HepG2 (cell line): ENCODE measurements around the gene ATG9A. TPM values are rescaled to one million over a fixed set of nuclear protein-coding genes. Genes with fewer than 3 reads are reported as not detected.

Experiments
- ATF1 ChIP-seq: IDR thresholded peaks from 2 replicates; pipeline ENCODE4 v1.6.1; 2016; ENCODE audit warnings: mild to moderate bottlenecking, control low read depth
- GABPB1 ChIP-seq: IDR thresholded peaks from 2 replicates; pipeline ENCODE4 v1.6.1; 2016; ENCODE audit warnings: mild to moderate bottlenecking, missing genetic modification reagents, moderate library complexity, missing compliant biosample characterization
- MEF2D ChIP-seq: sonication (generic); formaldehyde crosslinking; IDR thresholded peaks from 2 replicates; pipeline ENCODE4 v1.5.1; 2020; ENCODE audit warnings: mild to moderate bottlenecking, missing genetic modification reagents
- MIER3 ChIP-seq: IDR thresholded peaks from 2 replicates; pipeline ENCODE4 v1.6.1; 2016; ENCODE audit warnings: missing compliant biosample characterization, borderline replicate concordance
- MXD4 ChIP-seq: IDR thresholded peaks from 2 replicates; pipeline ENCODE4 v1.6.1; 2016; ENCODE audit warnings: mild to moderate bottlenecking, missing biosample characterization, missing genetic modification reagents
- SOX13 ChIP-seq, 3 experiments: fragments of 450-650 bp in 1 of 3; sonication (generic) in 1 of 3; formaldehyde crosslinking in 1 of 3; IDR thresholded peaks in 2 of 3; conservative IDR thresholded peaks in 1 of 3; 2 replicates each; pipeline versions ENCODE4 v1.5.0 to v1.6.1; 2016 to 2020; ENCODE audit warnings: antibody characterized with exemption in 1 of 3, mild to moderate bottlenecking in 1 of 3, missing compliant biosample characterization in 1 of 3, missing genetic modification reagents in 1 of 3, moderate library complexity in 1 of 3
- TP53 ChIP-seq: sonication (generic); formaldehyde crosslinking; conservative IDR thresholded peaks from 2 replicates; pipeline ENCODE4 v1.4.0; 2020; ENCODE audit warnings: missing genetic modification reagents
- ZKSCAN5 ChIP-seq: sonication (generic); formaldehyde crosslinking; IDR thresholded peaks from 2 replicates; pipeline ENCODE4 v1.5.1; 2020; ENCODE audit warnings: mild to moderate bottlenecking, missing genetic modification reagents
- ZNF292 ChIP-seq: sonication (generic); formaldehyde crosslinking; IDR thresholded peaks from 2 replicates; pipeline ENCODE4 v1.8.1; 2022; ENCODE audit warnings: mild to moderate bottlenecking, low read depth, missing genetic modification reagents, borderline replicate concordance
- ZNF331 ChIP-seq: sonication (generic); formaldehyde crosslinking; IDR thresholded peaks from 2 replicates; pipeline ENCODE4 v1.4.0; 2020; ENCODE audit warnings: missing genetic modification reagents
- ZNF775 ChIP-seq: sonication (generic); formaldehyde crosslinking; IDR thresholded peaks from 2 replicates; pipeline ENCODE4 v1.4.0; 2020; ENCODE audit warnings: missing genetic modification reagents, mild to moderate bottlenecking, moderate library complexity, borderline replicate concordance
- ZSCAN22 ChIP-seq: sonication (generic); formaldehyde crosslinking; IDR thresholded peaks from 2 replicates; pipeline ENCODE4 v1.4.0; 2020; ENCODE audit warnings: mild to moderate bottlenecking, missing genetic modification reagents
- polyA plus RNA-seq, 8 experiments: library from polyadenylated mRNA; depleted of rRNA in 3 of 8; stranded (reverse) in 7 of 8; unstranded in 1 of 8; fragments of >200 nt; fragmentation: Illumina TruSeq in 4 of 8; extraction: Trizol in 4 of 8; gene quantifications; 2 replicates each; pipeline versions ENCODE4 v1.2.1 to v1.2.3, GENCODE V29; 2011 to 2016; ENCODE audit warnings: low read depth in 4 of 8, missing spikeins in 1 of 8, mixed read lengths in 1 of 8; ENCODE audit not compliant: insufficient read depth in 1 of 8
- total RNA-seq, 5 experiments: library from RNA; depleted of rRNA; stranded (reverse); fragments of >200 nt; fragmentation: Illumina TruSeq; extraction: Trizol; gene quantifications; 2 replicates each; pipeline ENCODE4 v1.2.3, GENCODE V29; 2016; ENCODE audit warnings: low read depth in 1 of 5
- TF ChIP-seq, protein P1 (sequence below): sonication (generic); formaldehyde crosslinking; IDR thresholded peaks from 2 replicates; pipeline ENCODE4 v1.4.0; 2020; ENCODE audit warnings: missing genetic modification reagents
- TF ChIP-seq, protein P2 (sequence below): sonication (generic); formaldehyde crosslinking; IDR thresholded peaks from 2 replicates; pipeline ENCODE4 v1.5.0; 2020; ENCODE audit warnings: mild to moderate bottlenecking, missing genetic modification reagents, moderate library complexity
- TF ChIP-seq, protein P3 (sequence below): sonication (generic); formaldehyde crosslinking; IDR thresholded peaks from 2 replicates; pipeline ENCODE4 v1.9.0; 2021; ENCODE audit warnings: missing genetic modification reagents, mild to moderate bottlenecking, borderline replicate concordance
- TF ChIP-seq, protein P4 (sequence below): sonication (generic); formaldehyde crosslinking; IDR thresholded peaks from 2 replicates; pipeline ENCODE4 v1.5.1; 2020; ENCODE audit warnings: missing genetic modification reagents, mild to moderate bottlenecking, borderline replicate concordance

ATG9A gene
- total and polyA plus RNA-seq, 2 of the 13 experiments (the other 11 are each of a cell fraction or from before 2014, with no cell fraction given) = 35.0 to 131 TPM

DNA sequence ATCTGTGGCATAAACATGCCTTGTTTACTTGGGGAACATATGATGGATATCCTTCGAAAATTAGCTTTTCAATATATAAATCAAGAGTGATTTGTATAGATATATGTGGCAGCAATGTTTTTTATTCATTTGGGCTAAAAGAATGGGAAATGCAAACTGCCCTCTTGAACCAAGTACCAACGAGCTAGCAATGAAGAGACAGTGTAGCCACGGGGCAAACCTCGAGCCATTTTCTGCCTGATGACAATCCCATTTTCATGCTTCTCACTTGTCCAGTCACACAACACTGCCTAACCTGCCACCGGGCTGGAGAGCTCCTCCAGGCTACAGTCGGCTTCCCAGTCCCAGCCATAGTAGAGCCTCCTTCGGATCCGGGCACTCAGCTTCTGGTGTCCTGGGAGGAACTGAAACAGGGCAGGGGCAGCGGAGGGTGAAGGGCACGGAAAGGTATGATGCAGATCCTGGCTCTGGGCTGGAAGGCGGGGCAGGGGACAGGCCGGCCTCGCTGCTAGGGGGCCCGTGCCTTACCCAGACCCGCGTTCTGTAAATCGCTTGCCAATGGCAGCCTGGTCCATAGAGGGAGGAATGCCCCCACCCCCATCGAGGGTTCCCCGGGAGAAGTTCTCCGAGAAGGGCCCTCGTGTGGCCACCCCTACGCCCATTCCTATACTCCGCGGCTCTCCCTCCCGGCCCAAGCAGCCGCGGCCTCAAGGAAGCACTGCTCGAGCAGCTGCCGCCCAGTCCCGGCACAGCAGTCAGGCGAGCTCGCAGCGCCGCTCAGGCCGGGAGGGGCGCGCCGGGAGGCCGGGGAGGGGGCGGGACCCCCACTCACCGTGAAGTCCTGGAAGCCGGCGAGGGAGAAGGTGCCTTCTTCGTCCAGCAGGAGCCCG lies 53.3 kb downstream of the ATG9A start (continued):
- TF ChIP-seq MXD4 (0 out of 2 replicates have a peak, but pooled peaks have one; percentile 41), ATF1 (CRISPR knock-in tag) (no peak), MEF2D (0 out of 2 replicates have a peak, but pooled peaks have one; percentile 6), ZNF331 (no peak), MIER3 (CRISPR knock-in tag) (no peak), ZSCAN22 (no peak), GABPB1 (no peak), ZNF775 (0 out of 2 replicates have a peak, but pooled peaks have one; percentile 16), ZNF292 (peak; percentile 51; the same call in 1 of the 2 replicates), ZKSCAN5 (CRISPR knock-in tag) (no peak), TP53 (no peak), SOX13 (IDR thresholded peaks at IDR 0.05) (no peak), SOX13 (CRISPR knock-in tag; conservative IDR thresholded peaks at IDR 0.05 in 1 of 2, IDR thresholded peaks at IDR 0.05 in 1 of 2) (no peak)
- TF ChIP-seq, protein P1, sequence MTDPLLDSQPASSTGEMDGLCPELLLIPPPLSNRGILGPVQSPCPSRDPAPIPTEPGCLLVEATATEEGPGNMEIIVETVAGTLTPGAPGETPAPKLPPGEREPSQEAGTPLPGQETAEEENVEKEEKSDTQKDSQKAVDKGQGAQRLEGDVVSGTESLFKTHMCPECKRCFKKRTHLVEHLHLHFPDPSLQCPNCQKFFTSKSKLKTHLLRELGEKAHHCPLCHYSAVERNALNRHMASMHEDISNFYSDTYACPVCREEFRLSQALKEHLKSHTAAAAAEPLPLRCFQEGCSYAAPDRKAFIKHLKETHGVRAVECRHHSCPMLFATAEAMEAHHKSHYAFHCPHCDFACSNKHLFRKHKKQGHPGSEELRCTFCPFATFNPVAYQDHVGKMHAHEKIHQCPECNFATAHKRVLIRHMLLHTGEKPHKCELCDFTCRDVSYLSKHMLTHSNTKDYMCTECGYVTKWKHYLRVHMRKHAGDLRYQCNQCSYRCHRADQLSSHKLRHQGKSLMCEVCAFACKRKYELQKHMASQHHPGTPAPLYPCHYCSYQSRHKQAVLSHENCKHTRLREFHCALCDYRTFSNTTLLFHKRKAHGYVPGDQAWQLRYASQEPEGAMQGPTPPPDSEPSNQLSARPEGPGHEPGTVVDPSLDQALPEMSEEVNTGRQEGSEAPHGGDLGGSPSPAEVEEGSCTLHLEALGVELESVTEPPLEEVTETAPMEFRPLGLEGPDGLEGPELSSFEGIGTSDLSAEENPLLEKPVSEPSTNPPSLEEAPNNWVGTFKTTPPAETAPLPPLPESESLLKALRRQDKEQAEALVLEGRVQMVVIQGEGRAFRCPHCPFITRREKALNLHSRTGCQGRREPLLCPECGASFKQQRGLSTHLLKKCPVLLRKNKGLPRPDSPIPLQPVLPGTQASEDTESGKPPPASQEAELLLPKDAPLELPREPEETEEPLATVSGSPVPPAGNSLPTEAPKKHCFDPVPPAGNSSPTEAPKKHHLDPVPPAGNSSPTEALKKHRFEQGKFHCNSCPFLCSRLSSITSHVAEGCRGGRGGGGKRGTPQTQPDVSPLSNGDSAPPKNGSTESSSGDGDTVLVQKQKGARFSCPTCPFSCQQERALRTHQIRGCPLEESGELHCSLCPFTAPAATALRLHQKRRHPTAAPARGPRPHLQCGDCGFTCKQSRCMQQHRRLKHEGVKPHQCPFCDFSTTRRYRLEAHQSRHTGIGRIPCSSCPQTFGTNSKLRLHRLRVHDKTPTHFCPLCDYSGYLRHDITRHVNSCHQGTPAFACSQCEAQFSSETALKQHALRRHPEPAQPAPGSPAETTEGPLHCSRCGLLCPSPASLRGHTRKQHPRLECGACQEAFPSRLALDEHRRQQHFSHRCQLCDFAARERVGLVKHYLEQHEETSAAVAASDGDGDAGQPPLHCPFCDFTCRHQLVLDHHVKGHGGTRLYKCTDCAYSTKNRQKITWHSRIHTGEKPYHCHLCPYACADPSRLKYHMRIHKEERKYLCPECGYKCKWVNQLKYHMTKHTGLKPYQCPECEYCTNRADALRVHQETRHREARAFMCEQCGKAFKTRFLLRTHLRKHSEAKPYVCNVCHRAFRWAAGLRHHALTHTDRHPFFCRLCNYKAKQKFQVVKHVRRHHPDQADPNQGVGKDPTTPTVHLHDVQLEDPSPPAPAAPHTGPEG (CRISPR knock-in tag) = no peak
- TF ChIP-seq, protein P2, sequence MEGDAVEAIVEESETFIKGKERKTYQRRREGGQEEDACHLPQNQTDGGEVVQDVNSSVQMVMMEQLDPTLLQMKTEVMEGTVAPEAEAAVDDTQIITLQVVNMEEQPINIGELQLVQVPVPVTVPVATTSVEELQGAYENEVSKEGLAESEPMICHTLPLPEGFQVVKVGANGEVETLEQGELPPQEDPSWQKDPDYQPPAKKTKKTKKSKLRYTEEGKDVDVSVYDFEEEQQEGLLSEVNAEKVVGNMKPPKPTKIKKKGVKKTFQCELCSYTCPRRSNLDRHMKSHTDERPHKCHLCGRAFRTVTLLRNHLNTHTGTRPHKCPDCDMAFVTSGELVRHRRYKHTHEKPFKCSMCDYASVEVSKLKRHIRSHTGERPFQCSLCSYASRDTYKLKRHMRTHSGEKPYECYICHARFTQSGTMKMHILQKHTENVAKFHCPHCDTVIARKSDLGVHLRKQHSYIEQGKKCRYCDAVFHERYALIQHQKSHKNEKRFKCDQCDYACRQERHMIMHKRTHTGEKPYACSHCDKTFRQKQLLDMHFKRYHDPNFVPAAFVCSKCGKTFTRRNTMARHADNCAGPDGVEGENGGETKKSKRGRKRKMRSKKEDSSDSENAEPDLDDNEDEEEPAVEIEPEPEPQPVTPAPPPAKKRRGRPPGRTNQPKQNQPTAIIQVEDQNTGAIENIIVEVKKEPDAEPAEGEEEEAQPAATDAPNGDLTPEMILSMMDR (CRISPR knock-in tag) = 0 out of 2 replicates have a peak, but pooled peaks have one; percentile 26
- TF ChIP-seq, protein P3, sequence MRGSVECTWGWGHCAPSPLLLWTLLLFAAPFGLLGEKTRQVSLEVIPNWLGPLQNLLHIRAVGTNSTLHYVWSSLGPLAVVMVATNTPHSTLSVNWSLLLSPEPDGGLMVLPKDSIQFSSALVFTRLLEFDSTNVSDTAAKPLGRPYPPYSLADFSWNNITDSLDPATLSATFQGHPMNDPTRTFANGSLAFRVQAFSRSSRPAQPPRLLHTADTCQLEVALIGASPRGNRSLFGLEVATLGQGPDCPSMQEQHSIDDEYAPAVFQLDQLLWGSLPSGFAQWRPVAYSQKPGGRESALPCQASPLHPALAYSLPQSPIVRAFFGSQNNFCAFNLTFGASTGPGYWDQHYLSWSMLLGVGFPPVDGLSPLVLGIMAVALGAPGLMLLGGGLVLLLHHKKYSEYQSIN (CRISPR knock-in tag) = no peak
- TF ChIP-seq, protein P4, sequence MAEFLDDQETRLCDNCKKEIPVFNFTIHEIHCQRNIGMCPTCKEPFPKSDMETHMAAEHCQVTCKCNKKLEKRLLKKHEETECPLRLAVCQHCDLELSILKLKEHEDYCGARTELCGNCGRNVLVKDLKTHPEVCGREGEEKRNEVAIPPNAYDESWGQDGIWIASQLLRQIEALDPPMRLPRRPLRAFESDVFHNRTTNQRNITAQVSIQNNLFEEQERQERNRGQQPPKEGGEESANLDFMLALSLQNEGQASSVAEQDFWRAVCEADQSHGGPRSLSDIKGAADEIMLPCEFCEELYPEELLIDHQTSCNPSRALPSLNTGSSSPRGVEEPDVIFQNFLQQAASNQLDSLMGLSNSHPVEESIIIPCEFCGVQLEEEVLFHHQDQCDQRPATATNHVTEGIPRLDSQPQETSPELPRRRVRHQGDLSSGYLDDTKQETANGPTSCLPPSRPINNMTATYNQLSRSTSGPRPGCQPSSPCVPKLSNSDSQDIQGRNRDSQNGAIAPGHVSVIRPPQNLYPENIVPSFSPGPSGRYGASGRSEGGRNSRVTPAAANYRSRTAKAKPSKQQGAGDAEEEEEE (CRISPR knock-in tag) = peak; percentile 18; the same call in 1 of the 2 replicates
